ENCODE measurements around the gene PTPRB. TPM values are rescaled to one million over a fixed set of nuclear protein-coding genes. Genes with fewer than 3 reads are reported as not detected.

PTPRB gene
- total RNA-seq, 2 donors from 2014 or later, result 0.24 TPM; not detected in 1

DNA sequence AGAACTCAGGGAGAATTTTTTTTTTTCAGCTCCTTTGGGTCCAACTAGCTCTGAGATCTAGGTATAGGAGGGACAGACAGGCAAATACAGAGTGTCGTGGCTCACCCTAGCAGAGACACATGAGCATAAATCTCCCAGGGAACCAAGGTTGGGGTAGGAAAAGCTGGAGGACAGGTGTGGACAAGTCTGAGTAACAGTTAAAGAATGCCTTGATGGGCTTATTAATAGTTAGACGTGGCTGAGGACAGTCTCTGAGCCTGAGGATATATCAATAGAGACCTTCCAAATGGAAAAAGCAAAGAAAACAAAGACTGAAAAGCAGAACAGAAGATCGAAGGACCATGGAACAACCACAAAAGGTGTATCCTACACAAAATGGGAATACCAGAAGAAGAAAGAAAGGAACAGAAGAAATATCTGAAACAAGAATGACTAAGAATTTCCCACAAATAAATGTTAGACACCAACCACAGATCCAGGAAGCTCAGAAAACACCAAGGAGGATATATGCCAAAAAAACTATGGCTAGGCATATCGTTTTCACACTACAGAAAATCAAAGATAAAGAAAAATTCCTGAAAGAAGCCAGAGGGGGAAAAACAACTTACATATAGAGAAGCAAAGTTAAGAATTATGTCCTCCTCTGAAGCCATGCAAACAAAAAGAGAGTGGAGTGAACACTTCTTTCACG is 80.9 kb downstream of the PTPRB start:
- no peak overlapping the region for H3K27ac Mint-ChIP-seq
- no peak for ATAC-seq (replicated peaks)
- no peaks in the 10 kb centered on the region for H3K9me3 Mint-ChIP-seq
- H3K27me3 Mint-ChIP-seq, result peaks cover 12% of the 10 kb centered on the region
- H3K4me1 Mint-ChIP-seq, result no peaks in the 10 kb centered on the region
- H3K4me3 Mint-ChIP-seq, result no peak overlapping the region
- no peaks in the 10 kb centered on the region for H3K36me3 Mint-ChIP-seq (ENCODE audit: low read depth)

- Mint-ChIP-seq H3K27ac (no peak overlapping the region), H3K9me3 (no peaks in the 10 kb centered on the region), H3K27me3 (peaks cover 18% of the 10 kb centered on the region), H3K4me1 (no peaks in the 10 kb centered on the region), H3K4me3 (no peak overlapping the region), H3K36me3 (ENCODE audit: low read depth) (no peaks in the 10 kb centered on the region)
- no peak for ATAC-seq (replicated peaks)
Observed at GRCh38 chr12:70555081-70555480, 82.1 kb downstream of the PTPRB start.

DNA sequence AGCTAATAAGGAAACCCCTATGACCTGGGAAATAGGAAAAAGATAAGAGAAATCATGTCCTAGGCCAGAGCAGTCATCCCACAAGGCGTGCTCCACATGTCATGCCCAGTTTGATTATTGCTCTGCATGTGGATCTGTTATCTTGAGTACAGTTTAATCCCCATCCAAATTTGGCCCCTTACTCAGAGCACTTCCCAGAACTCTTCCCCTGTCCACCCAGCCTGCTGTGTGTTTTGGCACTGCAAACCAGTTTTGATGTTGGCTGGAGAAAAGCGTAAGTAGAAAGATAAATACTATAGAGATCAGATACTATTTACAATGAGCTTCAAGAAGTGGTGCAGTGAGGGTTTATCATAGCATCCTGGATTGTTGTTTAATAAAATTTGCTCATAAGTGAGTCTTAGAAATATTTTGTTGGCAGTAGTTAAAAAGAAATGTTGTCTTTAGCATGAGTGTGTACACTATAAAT is 83.8 kb downstream of the PTPRB start:
- H3K27me3 Mint-ChIP-seq, result peaks cover 18% of the 10 kb centered on the region
- no peaks in the 10 kb centered on the region for H3K4me1 Mint-ChIP-seq
- H3K4me3 Mint-ChIP-seq, result no peak overlapping the region
- no peak for ATAC-seq (replicated peaks)
- H3K9me3 Mint-ChIP-seq, result no peaks in the 10 kb centered on the region
- H3K27ac Mint-ChIP-seq, result no peak overlapping the region
- H3K36me3 Mint-ChIP-seq (ENCODE audit: low read depth), result no peaks in the 10 kb centered on the region

DNA sequence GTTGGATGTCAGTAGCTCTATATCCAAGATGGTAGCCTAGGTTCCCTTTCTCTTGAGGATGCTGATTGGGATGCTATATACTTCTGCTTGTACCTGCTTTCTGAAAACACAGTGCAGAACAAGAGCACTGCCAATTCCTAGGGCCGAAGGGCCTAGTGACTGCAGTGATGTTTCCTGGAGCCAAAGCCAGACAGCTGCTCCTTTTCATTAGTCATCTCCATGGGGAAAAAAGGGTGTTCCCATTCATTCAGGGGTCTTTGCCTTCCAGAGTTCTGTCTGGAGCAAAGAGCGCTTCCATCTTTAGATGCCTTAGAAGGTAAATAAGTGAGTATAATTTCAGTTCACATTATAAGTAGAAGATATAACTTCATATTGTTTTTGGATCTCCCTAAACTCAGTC is 85.5 kb downstream of the PTPRB start:
- H3K27me3 Mint-ChIP-seq, result peaks cover 18% of the 10 kb centered on the region
- H3K9me3 Mint-ChIP-seq, result no peaks in the 10 kb centered on the region
- no peaks in the 10 kb centered on the region for H3K36me3 Mint-ChIP-seq (ENCODE audit: low read depth)
- no peaks in the 10 kb centered on the region for H3K4me1 Mint-ChIP-seq
- H3K4me3 Mint-ChIP-seq, result no peak overlapping the region
- ATAC-seq (replicated peaks), result no peak
- H3K27ac Mint-ChIP-seq, result no peak overlapping the region

DNA sequence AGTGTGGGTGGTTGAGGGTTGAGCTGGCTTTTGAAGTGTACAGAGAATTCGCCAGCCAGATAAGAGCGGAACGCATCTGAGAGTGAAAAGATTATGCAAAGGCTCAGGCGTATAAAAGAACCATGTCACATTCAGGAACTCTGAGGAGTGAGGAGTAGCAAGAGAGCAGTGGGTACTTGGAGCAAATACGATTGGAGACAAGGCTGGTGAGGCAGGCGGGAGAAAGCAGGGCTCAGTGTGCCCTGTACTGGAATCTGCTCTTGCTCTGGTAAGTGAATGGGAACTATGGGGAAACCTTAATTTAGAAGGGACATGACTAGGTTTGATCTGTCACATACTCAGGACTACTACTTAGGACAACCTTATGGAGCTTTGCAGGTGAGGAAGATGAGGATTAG is 87.0 kb downstream of the PTPRB start:
- H3K36me3 Mint-ChIP-seq (ENCODE audit: low read depth), result no peaks in the 10 kb centered on the region
- H3K27ac Mint-ChIP-seq, result no peak overlapping the region
- no peaks in the 10 kb centered on the region for H3K9me3 Mint-ChIP-seq
- no peak overlapping the region for H3K4me3 Mint-ChIP-seq
- peaks cover 19% of the 10 kb centered on the region for H3K27me3 Mint-ChIP-seq
- H3K4me1 Mint-ChIP-seq, result no peaks in the 10 kb centered on the region
- ATAC-seq (replicated peaks), result no peak

DNA sequence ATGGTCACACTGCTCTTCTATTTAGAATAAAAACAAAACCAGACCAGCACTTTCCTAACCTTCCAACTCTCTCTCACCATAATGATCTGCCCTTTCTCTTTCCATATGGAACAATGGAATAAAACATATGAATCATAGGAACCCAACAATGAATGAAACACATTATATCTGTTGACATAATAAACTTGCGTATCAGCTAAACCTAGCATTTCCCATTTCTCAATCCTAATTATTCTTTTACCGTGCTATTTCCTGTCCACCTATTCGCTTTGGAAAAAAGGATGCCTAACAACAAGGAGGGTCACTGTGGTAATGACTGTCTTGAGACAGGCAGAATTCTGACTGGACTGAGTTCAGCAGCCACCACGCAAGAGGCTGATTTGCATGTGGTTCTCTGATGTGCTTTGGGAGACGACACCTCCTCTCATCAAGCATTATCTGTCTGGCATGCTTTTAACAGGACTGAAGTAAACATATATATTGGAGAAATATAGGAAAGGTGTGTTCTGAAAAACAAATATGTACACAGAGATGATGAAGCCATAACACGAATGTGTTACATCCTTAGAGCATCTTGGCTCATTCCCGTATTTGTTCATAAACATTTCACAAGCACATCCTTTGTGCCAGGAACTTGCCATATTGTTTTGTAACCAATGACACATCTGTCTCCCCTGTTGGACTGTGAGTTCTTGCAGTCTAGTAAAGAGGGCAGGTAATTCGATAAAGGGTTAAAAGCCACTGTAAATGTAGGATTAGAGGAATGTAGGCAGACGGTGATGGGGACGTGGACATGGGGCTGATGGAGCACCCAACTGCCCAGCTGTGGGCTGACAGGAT is 87.7 kb downstream of the PTPRB start:
- H3K9me3 Mint-ChIP-seq, result no peaks in the 10 kb centered on the region
- no peaks in the 10 kb centered on the region for H3K36me3 Mint-ChIP-seq (ENCODE audit: low read depth)
- H3K4me1 Mint-ChIP-seq, result no peaks in the 10 kb centered on the region
- ATAC-seq (replicated peaks), result no peak
- peaks cover 19% of the 10 kb centered on the region for H3K27me3 Mint-ChIP-seq
- no peak overlapping the region for H3K4me3 Mint-ChIP-seq
- H3K27ac Mint-ChIP-seq, result no peak overlapping the region

- Mint-ChIP-seq H3K36me3 (ENCODE audit: low read depth) (no peaks in the 10 kb centered on the region), H3K4me3 (no peak overlapping the region), H3K27me3 (peaks cover 6% of the 10 kb centered on the region), H3K9me3 (no peaks in the 10 kb centered on the region), H3K4me1 (no peaks in the 10 kb centered on the region), H3K27ac (no peak overlapping the region)
- no peak for ATAC-seq (replicated peaks)
Observed at GRCh38 chr12:70543444-70543843, 93.8 kb downstream of the PTPRB start.

- Mint-ChIP-seq H3K27me3 (peaks cover 8% of the 10 kb centered on the region), H3K9me3 (no peaks in the 10 kb centered on the region), H3K27ac (no peak overlapping the region), H3K36me3 (ENCODE audit: low read depth) (no peaks in the 10 kb centered on the region), H3K4me1 (no peaks in the 10 kb centered on the region), H3K4me3 (no peak overlapping the region)
- ATAC-seq (replicated peaks), result no peak
Observed at GRCh38 chr12:70540996-70541395, 96.2 kb downstream of the PTPRB start.

DNA sequence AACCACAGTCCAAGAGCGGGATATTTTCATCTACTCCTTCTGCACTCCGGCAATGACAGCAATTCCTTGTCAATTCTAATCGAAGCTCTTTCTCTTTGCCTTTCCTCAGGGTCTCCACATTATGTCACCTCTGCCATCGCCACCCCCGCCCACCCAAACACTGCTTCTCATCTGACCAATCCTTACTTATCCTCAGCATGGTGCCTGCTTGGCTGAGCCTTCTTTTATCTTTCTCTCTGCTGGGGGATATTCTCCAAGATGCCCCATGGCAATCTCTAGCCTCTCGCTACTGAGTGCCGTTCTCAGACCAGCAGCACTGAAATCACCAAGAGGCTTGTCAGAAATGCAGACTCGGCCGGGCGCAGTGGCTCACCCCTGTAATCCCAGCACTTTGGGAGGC is 100.6 kb downstream of the PTPRB start:
- Mint-ChIP-seq H3K27ac (no peak overlapping the region), H3K27me3 (peaks cover 7% of the 10 kb centered on the region), H3K9me3 (no peaks in the 10 kb centered on the region), H3K4me3 (no peak overlapping the region), H3K36me3 (ENCODE audit: low read depth) (no peaks in the 10 kb centered on the region), H3K4me1 (no peaks in the 10 kb centered on the region)
- no peak for ATAC-seq (replicated peaks)

GRCh38 chr12:70535896-70536374 is 101.3 kb downstream of the PTPRB start:
- ATAC-seq (replicated peaks), result no peak
- Mint-ChIP-seq H3K36me3 (ENCODE audit: low read depth) (no peaks in the 10 kb centered on the region), H3K27me3 (peaks cover 7% of the 10 kb centered on the region)

DNA sequence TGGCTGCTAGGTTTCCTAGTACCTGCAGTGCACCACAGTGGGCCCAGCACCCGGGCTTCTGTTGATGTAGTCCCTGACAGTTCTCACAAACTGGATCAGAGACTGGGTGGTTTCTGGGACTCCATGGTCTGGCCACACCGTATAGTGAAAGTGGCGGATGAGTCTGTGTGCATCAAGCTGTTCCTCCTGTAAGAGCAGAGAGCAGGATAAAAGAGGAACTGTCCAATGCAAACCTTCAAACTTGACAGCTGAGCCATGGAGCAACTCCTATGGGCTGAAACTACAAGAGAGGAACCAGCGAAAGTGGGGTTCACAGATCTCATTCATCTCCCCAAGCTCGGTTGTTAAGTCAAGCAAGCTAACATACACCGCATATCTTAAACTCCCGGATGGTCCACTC is 102.8 kb downstream of the PTPRB start:
- Mint-ChIP-seq H3K4me1 (no peaks in the 10 kb centered on the region), H3K27ac (no peak overlapping the region), H3K27me3 (peaks cover 7% of the 10 kb centered on the region), H3K36me3 (ENCODE audit: low read depth) (no peaks in the 10 kb centered on the region), H3K4me3 (no peak overlapping the region), H3K9me3 (no peaks in the 10 kb centered on the region)
- ATAC-seq (replicated peaks), result no peak

More at GRCh38 chr12:70535896-70536374, 101.3 kb downstream of the PTPRB start:
- no peaks in the 10 kb centered on the region for H3K9me3 Mint-ChIP-seq
- H3K27ac Mint-ChIP-seq, result no peak overlapping the region
- H3K4me1 Mint-ChIP-seq, result no peaks in the 10 kb centered on the region
- no peak overlapping the region for H3K4me3 Mint-ChIP-seq

DNA sequence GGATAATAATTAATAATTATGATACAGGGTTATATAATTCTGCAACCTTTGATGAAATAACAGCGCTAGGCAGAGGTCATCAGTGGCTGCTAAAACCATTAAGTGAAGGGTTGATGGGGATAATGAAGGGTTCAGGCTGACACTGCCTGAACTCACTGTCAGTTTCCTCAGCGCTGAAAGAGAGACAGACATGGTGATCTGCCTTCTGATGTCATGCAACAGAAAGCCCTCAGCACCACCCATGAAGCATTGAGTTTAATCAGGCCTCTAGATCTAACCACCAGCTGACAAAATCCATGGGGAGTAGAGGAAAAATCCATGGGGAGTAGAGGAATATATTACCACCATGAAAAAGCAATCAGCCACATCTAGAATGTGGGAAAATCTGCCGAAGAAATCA is 107.6 kb downstream of the PTPRB start:
- Mint-ChIP-seq H3K4me3 (no peak overlapping the region), H3K27ac (no peak overlapping the region), H3K27me3 (peaks cover 8% of the 10 kb centered on the region), H3K9me3 (no peaks in the 10 kb centered on the region), H3K36me3 (ENCODE audit: low read depth) (no peaks in the 10 kb centered on the region), H3K4me1 (no peaks in the 10 kb centered on the region)
- no peak for ATAC-seq (replicated peaks)

DNA sequence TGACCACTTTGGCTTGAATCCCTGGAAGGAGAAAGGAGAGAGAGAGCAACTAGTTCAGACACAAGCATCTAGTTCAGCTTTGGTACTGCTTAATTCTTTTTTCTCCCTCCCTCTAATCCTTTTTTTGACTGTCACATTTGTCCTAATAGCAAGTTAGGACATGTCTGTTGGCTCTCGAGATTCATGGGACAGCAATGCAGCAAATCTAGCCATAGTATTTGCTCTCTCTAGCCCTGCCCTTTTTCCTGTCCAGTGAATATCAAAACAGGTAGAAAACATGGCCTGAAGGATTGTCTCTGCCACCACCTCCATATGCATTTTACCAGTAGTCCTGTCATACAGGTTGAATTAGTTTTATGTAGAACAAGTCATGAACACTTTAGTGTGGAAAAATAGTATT is 116.4 kb downstream of the PTPRB start:
- no peaks in the 10 kb centered on the region for H3K9me3 Mint-ChIP-seq
- no peak overlapping the region for H3K4me3 Mint-ChIP-seq
- no peak for ATAC-seq (replicated peaks)
- H3K4me1 Mint-ChIP-seq, result no peaks in the 10 kb centered on the region
- no peak overlapping the region for H3K27ac Mint-ChIP-seq
- no peaks in the 10 kb centered on the region for H3K27me3 Mint-ChIP-seq
- H3K36me3 Mint-ChIP-seq (ENCODE audit: low read depth), result no peaks in the 10 kb centered on the region

GRCh38 chr12:70513426-70513825 is 123.8 kb downstream of the PTPRB start:
- H3K27ac Mint-ChIP-seq, result no peak overlapping the region
- H3K4me1 Mint-ChIP-seq, result no peaks in the 10 kb centered on the region
- H3K27me3 Mint-ChIP-seq, result peaks cover 3% of the 10 kb centered on the region
- H3K4me3 Mint-ChIP-seq, result no peak overlapping the region
- no peaks in the 10 kb centered on the region for H3K36me3 Mint-ChIP-seq (ENCODE audit: low read depth)
- H3K9me3 Mint-ChIP-seq, result no peaks in the 10 kb centered on the region
- no peak for ATAC-seq (replicated peaks)

GRCh38 chr12:70508178-70508577 is 129.1 kb downstream of the PTPRB start:
- no peak for ATAC-seq (replicated peaks)
- Mint-ChIP-seq H3K36me3 (ENCODE audit: low read depth) (no peaks in the 10 kb centered on the region), H3K27ac (no peak overlapping the region), H3K27me3 (peaks cover 12% of the 10 kb centered on the region), H3K4me3 (no peak overlapping the region), H3K4me1 (no peaks in the 10 kb centered on the region), H3K9me3 (no peaks in the 10 kb centered on the region)
